GM18511 (cell line): ENCODE results near the gene DIS3L2.
"Not testable (repeated sequence)": the region's sequence is repeated elsewhere in the genome, so short reads cannot be mapped to it uniquely, and the experiment has no call there.

ENCODE experiments used
- ATAC-seq: cut with Tn5 transposase; IDR thresholded peaks from one replicate; pipeline ENCODE4 v1.9.1; 2021; ENCODE audit warnings: mild to moderate bottlenecking, moderate library complexity; ENCODE audit not compliant: unreplicated experiment

DIS3L2 gene

GRCh38 chr2:232318169-232318855 is 356.8 kb downstream of the DIS3L2 start:
- no peak for ATAC-seq

- ATAC-seq: no peak
Measured at GRCh38 chr2:232319067-232319802, 357.7 kb downstream of the DIS3L2 start.

- ATAC-seq: no peak
Measured at GRCh38 chr2:232319803-232320442, 358.4 kb downstream of the DIS3L2 start.

DNA sequence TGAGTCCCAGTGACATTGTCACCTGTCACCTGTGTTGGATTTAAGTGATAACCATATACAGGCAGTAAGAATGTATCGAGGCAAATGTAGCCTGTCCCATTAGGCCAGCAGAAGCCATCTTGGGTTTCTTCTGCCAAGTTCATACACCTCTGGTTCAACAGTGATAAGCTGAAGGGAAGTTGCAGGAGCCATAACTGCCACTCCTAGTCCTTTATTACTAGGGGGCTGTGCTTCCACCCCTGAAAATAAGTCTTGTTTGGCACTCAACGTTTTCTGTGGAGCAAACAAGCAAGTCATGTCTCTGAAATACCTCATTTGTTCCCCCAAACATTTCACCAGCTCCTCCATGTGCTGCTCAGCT is 358.9 kb downstream of the DIS3L2 start:
- ATAC-seq: no peak

DNA sequence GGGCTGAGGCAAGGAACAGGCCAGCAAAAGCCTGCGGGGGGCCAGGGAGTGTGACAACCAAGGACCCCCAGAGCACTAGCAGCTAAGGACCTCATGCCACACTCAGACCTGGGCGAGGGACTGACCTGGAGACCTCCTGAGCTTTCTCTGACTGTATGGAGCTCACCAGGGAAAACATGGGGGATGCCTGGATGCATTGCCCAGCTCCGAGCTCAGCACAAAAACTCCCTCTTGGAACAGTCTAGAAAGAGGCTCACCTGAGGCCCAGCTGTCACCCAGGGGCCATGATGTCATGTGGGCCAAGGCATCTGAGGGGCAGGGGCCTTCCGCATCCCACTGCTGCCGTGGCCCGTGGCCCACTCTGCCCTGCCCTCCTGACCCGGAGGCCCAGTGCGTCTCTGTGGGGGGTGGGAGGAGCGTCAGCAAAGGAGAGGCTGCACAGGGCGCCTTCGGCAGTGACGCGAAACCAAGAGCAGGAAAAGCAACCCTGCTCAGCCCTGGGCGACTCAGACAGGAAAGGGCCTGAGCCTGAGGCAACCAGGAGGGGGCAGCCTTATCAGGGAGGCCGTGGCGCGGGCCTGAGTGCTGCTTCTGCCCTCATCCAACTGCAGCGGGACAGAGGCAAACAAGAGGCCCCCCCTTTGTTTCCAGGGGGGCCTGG is 359.8 kb downstream of the DIS3L2 start:
- no peak for ATAC-seq

DNA sequence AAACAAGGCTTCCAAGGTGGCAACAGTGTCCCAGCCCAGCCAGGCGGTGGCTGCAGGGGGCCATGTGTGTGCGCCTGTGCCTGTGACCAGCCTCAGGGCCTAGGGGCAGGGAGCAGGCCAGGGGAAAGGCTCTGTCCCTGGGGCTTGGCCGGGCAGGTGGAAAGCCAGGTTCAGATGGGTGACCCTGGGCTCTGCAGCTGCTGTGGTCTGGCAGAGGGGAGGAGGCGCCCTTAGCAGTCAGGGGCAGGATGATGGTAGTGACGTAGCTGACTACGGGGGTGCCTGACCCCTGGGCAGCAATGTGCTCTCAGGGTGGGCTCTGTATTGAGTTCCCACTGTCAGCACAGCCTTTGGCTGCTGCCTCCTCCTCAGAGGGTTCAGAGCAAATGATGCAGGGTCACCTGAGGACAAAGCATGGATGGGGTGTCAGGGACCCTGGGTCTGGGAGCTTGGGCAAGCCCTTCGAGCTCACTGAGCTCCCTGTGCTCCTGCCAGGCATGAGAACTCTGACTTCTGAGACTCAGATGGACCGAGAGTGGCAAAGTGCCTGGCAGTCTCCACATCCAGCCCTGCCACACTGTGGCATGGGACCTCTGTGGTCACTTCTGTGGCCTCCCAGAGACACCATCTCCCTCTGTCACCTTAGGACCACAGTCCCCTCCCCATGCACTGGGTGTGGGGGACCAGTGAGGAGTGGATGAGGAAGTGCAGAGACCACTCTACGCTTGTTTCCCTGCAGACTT is 360.5 kb downstream of the DIS3L2 start:
- ATAC-seq: no peak

DNA sequence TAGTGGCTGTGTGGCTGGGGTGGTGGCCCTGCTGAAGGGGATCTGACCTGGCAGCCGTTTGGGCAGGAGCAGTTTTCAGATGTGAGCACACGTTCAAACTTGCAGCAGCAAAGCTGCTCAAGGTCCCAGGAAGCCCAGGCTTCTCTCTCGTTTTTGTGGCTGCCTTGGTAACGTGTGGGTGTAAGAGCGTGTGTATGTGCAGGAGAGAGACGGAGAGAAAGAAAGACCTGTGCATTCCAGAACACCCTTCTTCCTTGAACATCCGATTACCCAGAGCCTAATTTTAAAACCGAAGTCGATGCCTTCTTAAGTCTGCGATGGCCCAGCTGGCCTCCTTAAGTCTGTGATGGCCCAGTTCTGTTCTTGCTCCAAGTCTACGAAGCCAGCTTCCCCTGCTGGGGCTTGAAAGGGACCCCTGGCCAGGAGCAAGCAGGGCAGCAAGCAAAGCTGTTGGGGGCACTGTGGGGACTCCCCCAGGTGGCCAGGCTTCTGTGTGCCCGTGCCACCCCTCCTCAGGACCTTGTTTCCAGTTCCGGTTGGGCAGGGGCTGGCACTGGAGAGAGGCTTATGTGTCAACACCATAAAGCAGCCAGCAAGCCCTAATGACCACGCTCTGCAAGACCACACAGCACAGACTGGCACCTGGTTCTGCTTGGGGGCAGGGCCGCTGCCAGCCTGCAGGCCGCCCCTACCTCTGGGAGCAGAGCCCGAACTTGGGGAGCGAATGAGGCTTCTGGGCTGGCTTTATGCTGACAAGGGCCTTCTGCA is 361.2 kb downstream of the DIS3L2 start:
- no peak for ATAC-seq

GRCh38 chr2:232323328-232323650 is 361.8 kb downstream of the DIS3L2 start:
- ATAC-seq: no peak

- ATAC-seq: not testable (repeated sequence)
Measured at GRCh38 chr2:232323967-232324366, 362.5 kb downstream of the DIS3L2 start.

GRCh38 chr2:232324778-232325177 is 363.3 kb downstream of the DIS3L2 start:
- no peak for ATAC-seq

- no peak for ATAC-seq
Measured at GRCh38 chr2:232325324-232326273, 364.1 kb downstream of the DIS3L2 start.

- ATAC-seq: not testable (repeated sequence)
Measured at GRCh38 chr2:232326274-232327104, 365.0 kb downstream of the DIS3L2 start.

DNA sequence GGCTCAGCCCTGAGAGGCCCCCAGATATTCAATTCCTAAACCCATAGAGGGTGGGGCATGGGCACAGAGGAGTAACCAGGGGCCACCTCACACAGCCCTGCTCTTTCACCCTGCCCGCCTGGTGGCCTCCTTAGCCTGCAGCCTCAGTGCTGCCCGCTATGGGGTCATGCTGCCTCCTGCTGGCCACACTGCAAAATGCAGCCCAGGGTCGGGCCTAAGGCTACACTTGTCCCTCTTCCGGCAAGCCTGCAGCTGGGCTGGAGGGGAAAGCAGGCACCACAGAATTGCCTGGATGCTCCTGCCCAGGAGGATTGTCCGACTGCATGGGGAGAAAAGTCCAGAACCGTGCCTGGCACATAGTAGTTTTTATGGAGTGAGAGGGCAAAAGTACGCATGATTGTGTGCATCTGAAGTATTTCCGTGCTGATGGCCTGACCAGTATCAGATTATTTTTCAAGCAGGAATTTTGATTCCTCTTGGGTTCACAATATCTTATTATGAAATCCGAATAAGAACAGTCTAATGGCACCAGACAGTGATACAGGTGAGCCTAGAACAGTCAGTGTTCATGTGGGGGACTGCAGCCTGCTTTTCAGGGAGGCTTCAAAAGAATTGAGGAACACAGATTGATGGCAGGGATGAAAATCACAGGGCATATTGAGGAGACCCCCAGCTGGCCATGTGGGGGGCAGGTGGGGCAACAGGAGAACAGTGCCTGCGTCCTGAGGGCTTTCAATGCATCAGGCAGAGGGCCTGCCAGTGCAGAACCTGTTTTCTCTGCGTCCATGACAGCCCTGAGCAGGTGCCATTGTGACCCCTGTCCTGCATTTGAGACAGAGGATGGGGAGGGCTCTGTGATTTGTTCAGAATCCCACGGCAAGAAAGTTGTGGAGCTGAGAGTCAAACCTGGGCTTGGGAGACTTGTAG is 365.9 kb downstream of the DIS3L2 start:
- ATAC-seq: peak; percentile 66

- no peak for ATAC-seq
Measured at GRCh38 chr2:232328032-232328422, 366.5 kb downstream of the DIS3L2 start.

DNA sequence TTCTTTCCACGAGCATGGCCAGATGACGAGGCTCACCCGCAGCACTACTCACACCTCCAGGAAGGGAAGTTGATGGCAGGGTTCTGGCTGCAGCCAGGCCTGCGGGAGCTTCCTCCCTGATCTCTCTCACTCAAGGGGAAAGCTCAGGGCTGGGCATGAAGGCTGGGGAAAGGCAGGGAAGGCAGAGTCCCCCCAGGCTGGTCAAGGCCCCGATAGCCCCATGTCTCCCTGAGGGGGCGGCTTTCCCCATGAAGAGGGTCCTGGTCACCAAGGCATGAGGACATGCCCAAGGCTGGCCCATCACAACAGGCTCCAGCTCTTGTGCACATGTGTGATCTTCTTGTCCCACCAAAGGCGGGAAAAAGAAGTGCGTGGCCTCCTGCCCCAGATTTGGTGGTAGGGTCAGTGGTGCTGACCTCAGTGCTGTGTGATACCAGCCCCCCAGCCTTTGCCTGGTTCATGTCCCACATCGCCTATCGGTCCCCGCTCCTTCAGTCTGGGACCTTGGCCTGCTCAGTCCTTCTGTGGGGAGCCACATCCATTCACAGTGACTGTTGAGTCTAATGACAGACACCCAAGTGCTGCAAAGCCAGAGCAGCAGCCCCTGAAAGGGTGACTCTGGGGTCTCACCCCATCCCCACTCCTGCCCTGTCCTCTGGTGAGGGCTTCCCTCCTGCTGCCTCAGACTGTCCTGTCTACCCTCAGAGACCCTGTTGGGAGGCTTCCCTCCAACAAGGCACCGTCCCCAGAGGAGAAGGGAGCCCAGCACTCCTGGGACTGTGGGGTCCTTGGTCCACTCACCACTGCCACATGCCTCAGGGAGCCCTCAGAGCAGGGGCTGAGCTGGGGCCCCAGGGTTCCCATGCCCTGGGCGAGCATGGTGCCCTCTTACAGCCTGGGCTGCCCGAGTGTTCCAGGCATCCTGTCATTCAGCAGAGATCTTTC is 367.3 kb downstream of the DIS3L2 start:
- no peak for ATAC-seq

- ATAC-seq: no peak
Measured at GRCh38 chr2:232329716-232330067, 368.2 kb downstream of the DIS3L2 start.
